Heart right ventricle (tissue), 16 donors: Measurements from ENCODE around the gene ABL1. TPM values are rescaled to one million over a fixed set of nuclear protein-coding genes. Genes with fewer than 3 reads are reported as not detected.
A peak's percentile ranks its signal among the peaks of the same experiment; 100 is the strongest.

ENCODE experiments used
- ATAC-seq, 8 donors: fragments of 200-7000 bp; cut with Tn5 transposase; one replicate each; pipeline ENCODE4 v1.9.1; 2020; ENCODE audit warnings: mild to moderate bottlenecking in 8 of 8, moderate library complexity in 8 of 8, moderate number of reproducible peaks in 1 of 8
- DNase-seq, 2 donors: peaks; one replicate each; pipeline ENCODE4 v3.0.0-alpha.2; 2020
- H3K27ac ChIP-seq, 10 donors: fragments of 200-600 bp; sonication (generic) in 2 of 10; one replicate each; pipeline versions ENCODE4 v1.5.0 to v1.8.0; 2020 to 2022; ENCODE audit warnings: mild to moderate bottlenecking in 3 of 10
- H3K27me3 ChIP-seq, 7 donors: fragments of 200-600 bp; one replicate each; pipeline ENCODE4 v1.8.0; 2021 to 2022; ENCODE audit warnings: mild to moderate bottlenecking in 2 of 7
- H3K36me3 ChIP-seq, 9 donors: fragments of 200-600 bp; sonication (generic) in 1 of 9; one replicate each; pipeline versions ENCODE4 v1.5.0 to v1.8.0; 2020 to 2022; ENCODE audit warnings: mild to moderate bottlenecking in 2 of 9
- H3K4me1 ChIP-seq, 9 donors: fragments of 200-600 bp; sonication (generic) in 1 of 9; one replicate each; pipeline versions ENCODE4 v1.5.0 to v1.8.0; 2020 to 2022; ENCODE audit warnings: mild to moderate bottlenecking in 4 of 9
- H3K4me3 ChIP-seq, 10 donors: fragments of 200-600 bp; sonication (generic) in 2 of 10; one replicate each; pipeline versions ENCODE4 v1.5.0 to v1.8.0; 2020 to 2022; ENCODE audit warnings: mild to moderate bottlenecking in 7 of 10, moderate library complexity in 2 of 10
- H3K9me3 ChIP-seq, 11 donors: fragments of 200-600 bp in 10 of 11; sonication (generic) in 2 of 11; one replicate each; pipeline versions ENCODE4 v1.5.0 to v1.8.0; 2013 to 2022; ENCODE audit warnings: mild to moderate bottlenecking in 2 of 11, control low read depth in 1 of 11, moderate library complexity in 1 of 11
- WGBS, 2 donors: extraction: QIAGEN DNeasy Blood & Tissue Kit; methylation state at CpG; one replicate each; pipeline ENCODE4 v1.1.7; 2013; ENCODE audit warnings: inconsistent platforms in 1 of 2; 5-methylcytosine and 5-hydroxymethylcytosine counted together
- intact Hi-C, 10 donors: fragments of 100-400 bp; cut with DNase I; formaldehyde crosslinking; loops; one replicate each; pipeline versions ENCODE4 v1.11.1 to v1.14.2; 2022
- polyA plus RNA-seq, 2 donors: library from polyadenylated mRNA; stranded (reverse); fragments of 200-250 nt; gene quantifications; one replicate each; pipeline ENCODE4 v1.2.3, GENCODE V29; 2013
- total RNA-seq, 10 donors: library from RNA; stranded (reverse); fragmentation: NEBNext Ultra II Directional in 3 of 10; extraction: Animal tissue kit (Norgen Biotek cat#: 25700) in 3 of 10; gene quantifications; one replicate each; pipeline versions ENCODE4 v1.2.1 to v1.2.4, GENCODE V29; 2021 to 2023
- TF ChIP-seq, protein P1 (sequence below), 9 donors: fragments of 200-600 bp; sonication (generic) in 2 of 9; IDR thresholded peaks; one replicate each; pipeline versions ENCODE4 v1.5.0 to v1.8.0; 2021 to 2022; ENCODE audit warnings: antibody characterized with exemption in 9 of 9, mild to moderate bottlenecking in 5 of 9, moderate library complexity in 1 of 9
- donor health status: Arrhythmogenic right ventricular cardiomyopathy.
- donor health status: ischemic (EF 13 %, LVEDD 7.1; RV severe dilation, severe dysfunction).
- donor health status: healthy with polysubstance abuse.
- donor health status: DM: no; HTN: yes; CAD: no.
- donor health status: DM: no; HTN: no; CAD: no.
- donor health status: ischemic (EF 25% LVEDD 6.9; RV normal size, moderate dysfunction).
- donor health status: ischemic (EF 25% LVEDD 5.7; RV mildly dilated, moderate dysfunction).
- donor health status: healthy.
- donor health status: DM: yes; HTN: yes; CAD: no.
- donor health status: Ischemic cardiomyopathy.
- donor health status: ischemic (EF 35%, LVEDD 5.7; RV mildly dilated, moderate dysfunction).
- donor health status: nonischemic (EF 11% LVEDD 7.7; RV severe dilation, severe dysfunction).
- donor health status: DM: yes; HTN: yes; CAD: no.
- donor health status: PGD.
- donor health status: ischemic (EF 29% LVEDD 5.4; RV normal size, mild dysfunction).
- donor health status: nonischemic (EF 23%, LVEDD 6.1; RV moderate dilation, normal function).

The ABL1 gene
- total and polyA plus RNA-seq, 12 donors = 16.2 to 48.8 (median 33.3) TPM

- TF ChIP-seq, protein P1, sequence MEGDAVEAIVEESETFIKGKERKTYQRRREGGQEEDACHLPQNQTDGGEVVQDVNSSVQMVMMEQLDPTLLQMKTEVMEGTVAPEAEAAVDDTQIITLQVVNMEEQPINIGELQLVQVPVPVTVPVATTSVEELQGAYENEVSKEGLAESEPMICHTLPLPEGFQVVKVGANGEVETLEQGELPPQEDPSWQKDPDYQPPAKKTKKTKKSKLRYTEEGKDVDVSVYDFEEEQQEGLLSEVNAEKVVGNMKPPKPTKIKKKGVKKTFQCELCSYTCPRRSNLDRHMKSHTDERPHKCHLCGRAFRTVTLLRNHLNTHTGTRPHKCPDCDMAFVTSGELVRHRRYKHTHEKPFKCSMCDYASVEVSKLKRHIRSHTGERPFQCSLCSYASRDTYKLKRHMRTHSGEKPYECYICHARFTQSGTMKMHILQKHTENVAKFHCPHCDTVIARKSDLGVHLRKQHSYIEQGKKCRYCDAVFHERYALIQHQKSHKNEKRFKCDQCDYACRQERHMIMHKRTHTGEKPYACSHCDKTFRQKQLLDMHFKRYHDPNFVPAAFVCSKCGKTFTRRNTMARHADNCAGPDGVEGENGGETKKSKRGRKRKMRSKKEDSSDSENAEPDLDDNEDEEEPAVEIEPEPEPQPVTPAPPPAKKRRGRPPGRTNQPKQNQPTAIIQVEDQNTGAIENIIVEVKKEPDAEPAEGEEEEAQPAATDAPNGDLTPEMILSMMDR (IDR thresholded peaks at IDR 0.05) = no peak
- Histone ChIP-seq H3K27me3 (no peaks in the 10 kb centered on the region), H3K36me3 (peaks cover 0 to 51% (median 13%) of the 10 kb centered on the region in 9 donors), H3K4me3 (no peak overlapping the region), H3K4me1 (peaks cover under 1 to 28% (median 17%) of the 10 kb centered on the region in 9 donors), H3K27ac (no peak overlapping the region), H3K9me3 (no peaks in the 10 kb centered on the region)
- no peak for DNase-seq
- WGBS, 2 donors = 84 to 85% methylated on average over 8 of the region's 8 CpGs
- intact Hi-C loops = no loop called here
- no peak for ATAC-seq
These were observed 19.0 kb downstream of the ABL1 start for GRCh38 chr9:130854092-130854491.

- ATAC-seq (no peak), DNase-seq (no peak)
- peaks cover 0 to 58% (median 13%) of the 10 kb centered on the region in 9 donors for H3K36me3 ChIP-seq
- H3K4me3 ChIP-seq = no peak overlapping the region
- TF ChIP-seq, protein P1 (IDR thresholded peaks at IDR 0.05) = no peak
- no peak overlapping the region for H3K27ac ChIP-seq
- peaks cover 0 to 27% (median 23%) of the 10 kb centered on the region in 9 donors for H3K4me1 ChIP-seq
- H3K9me3 ChIP-seq = no peaks in the 10 kb centered on the region
- intact Hi-C loops = no loop called here
- no peaks in the 10 kb centered on the region for H3K27me3 ChIP-seq
- WGBS, 2 donors = 92 to 94% methylated on average over 9 of the region's 9 CpGs
These were observed 19.8 kb downstream of the ABL1 start for GRCh38 chr9:130854835-130855234.

DNA sequence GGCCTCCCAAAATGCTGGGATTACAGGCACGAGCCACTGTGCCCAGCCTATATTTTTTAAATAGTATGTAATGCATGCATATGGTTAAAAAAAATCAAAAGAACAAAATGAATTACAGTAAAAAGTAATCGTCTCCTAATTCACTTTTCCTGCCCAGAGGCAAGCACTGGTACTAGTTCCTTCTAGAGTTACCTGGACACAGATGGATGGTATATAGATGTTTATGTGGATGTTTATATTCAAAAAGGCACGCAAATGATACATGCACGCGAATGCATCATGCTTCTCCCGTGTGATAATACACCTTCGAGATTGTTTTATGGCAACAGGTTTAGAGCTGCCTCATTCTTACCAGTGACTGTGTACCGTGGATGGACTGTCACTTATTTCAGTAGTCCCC lies 21.4 kb downstream of the ABL1 start:
- H3K27ac ChIP-seq = no peak overlapping the region

DNA sequence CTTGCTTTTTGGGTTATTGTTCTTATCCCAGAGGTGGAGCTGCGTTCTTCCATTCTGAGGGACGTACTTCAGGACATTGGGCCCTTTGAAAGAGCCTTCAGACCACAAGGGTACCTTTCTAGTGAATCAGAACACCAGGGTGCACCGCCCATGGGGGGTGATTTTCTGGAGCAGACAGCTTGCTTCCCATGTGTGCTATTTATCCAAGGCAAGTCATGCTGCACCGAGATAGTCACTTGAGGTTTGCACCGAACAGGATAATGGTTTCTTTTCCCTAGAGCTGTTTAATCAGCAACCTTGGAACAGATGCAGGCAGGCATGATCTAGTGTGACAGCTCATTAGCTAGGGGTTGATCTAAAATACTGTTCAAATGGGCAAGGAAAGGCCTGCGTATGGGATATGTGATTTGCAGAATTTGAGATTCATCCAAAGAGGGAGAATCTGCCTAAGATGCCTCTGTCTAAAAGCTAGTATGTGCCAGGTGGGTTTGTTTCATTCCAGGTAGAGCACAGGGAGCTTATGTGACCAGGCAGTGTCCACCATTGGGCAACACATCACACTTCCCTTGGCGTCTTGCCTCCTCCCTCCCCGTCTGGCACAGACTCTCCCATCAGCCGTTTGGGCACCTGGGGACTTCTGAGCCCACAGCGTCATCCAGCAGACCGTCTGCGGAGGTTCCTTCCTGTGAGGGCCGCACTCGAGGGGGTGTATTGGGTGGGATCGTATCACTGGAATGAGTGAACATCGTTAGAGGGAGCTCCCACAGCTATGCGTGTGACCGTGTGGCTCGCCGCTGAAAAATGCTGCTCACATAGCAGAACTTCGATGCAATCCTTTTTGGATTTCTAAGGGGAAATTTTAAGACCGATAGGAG lies 23.0 kb downstream of the ABL1 start:
- TF ChIP-seq, protein P1 (IDR thresholded peaks at IDR 0.05) = no peak
- H3K9me3 ChIP-seq = no peaks in the 10 kb centered on the region
- no peaks in the 10 kb centered on the region for H3K27me3 ChIP-seq
- peaks cover 13 to 57% (median 46%) of the 10 kb centered on the region in 9 donors for H3K4me1 ChIP-seq
- intact Hi-C loops = loop anchor here in 1 of 10 donors (2.0 kb wide), 1 partner anchor 145 kb away; no protein-coding TSS in a partner anchor
- peak overlapping the region in 9 of 10 donors; percentile 35 to 86 (median 67) for H3K27ac ChIP-seq
- DNase-seq = peak; percentile 67 to 74
- peaks cover 0 to 78% (median 13%) of the 10 kb centered on the region in 9 donors for H3K36me3 ChIP-seq
- 49 to 55% methylated on average over 22 of the region's 22 CpGs for WGBS, 2 donors
- ATAC-seq = peak; percentile 28 to 75 (median 57)
- no peak overlapping the region for H3K4me3 ChIP-seq

More for the DNA sequence above, 21.4 kb downstream of the ABL1 start:
- H3K4me1 ChIP-seq = peaks cover 10 to 41% (median 38%) of the 10 kb centered on the region in 9 donors
- ATAC-seq = no peak
- peaks cover 0 to 67% (median 13%) of the 10 kb centered on the region in 9 donors for H3K36me3 ChIP-seq
- no peaks in the 10 kb centered on the region for H3K9me3 ChIP-seq
- intact Hi-C loops = no loop called here
- DNase-seq = no peak
- TF ChIP-seq, protein P1 (IDR thresholded peaks at IDR 0.05) = no peak
- no peaks in the 10 kb centered on the region for H3K27me3 ChIP-seq
- H3K4me3 ChIP-seq = no peak overlapping the region
- 83 to 87% methylated on average over 8 of the region's 8 CpGs for WGBS, 2 donors
